IMR-90 (cell line): ENCODE results near the gene FOSL1. TPM values are rescaled to one million over a fixed set of nuclear protein-coding genes. Genes with fewer than 3 reads are reported as not detected.

Experiments used
- ATAC-seq: fragments of 200-7000 bp; cut with Tn5 transposase; 2 replicates; pipeline ENCODE4 v1.9.1; 2020; ENCODE audit warnings: low read depth, mild to moderate bottlenecking, moderate library complexity
- BruUV-seq: library from RNA; stranded (reverse); fragments of 400-500 nt; replicated peaks from 2 replicates; lab custom pipeline; 2021; lab: Mats Ljungman, UMichigan
- CTCF ChIA-PET: fragments of 300-600 bp; formaldehyde crosslinking; extraction: SDS; loops from one replicate; lab custom pipeline; 2021; ENCODE audit warnings: antibody characterized with exemption; lab: Yijun Ruan, JAX
- POLR2A ChIA-PET: fragments of 300-600 bp; sonication (Branson Sonifier 250); formaldehyde crosslinking; loops from one replicate; lab custom pipeline; 2022; ENCODE audit warnings: antibody characterized with exemption; ENCODE audit not compliant: unreplicated experiment; lab: Charles Lee
- DNase-seq: peaks from one replicate; pipeline ENCODE4 v3.0.0; 2013
- H2AFZ ChIP-seq: replicated peaks from 2 replicates; pipeline ENCODE3; 2013; ENCODE audit warnings: low read length, mild to moderate bottlenecking; ENCODE audit not compliant: poor library complexity
- H2AK5ac ChIP-seq: 2 replicates; pipeline ENCODE4 v1.6.1; 2013; ENCODE audit warnings: low read depth, low read length, inconsistent platforms
- H2AK9ac ChIP-seq: replicated peaks from 2 replicates; pipeline ENCODE3; 2013; ENCODE audit warnings: mild to moderate bottlenecking, low read depth, low read length, moderate library complexity; ENCODE audit not compliant: poor library complexity
- H2BK120ac ChIP-seq: 2 replicates; pipeline ENCODE4 v1.6.1; 2013; ENCODE audit warnings: low read depth, low read length, inconsistent platforms
- H2BK15ac ChIP-seq: 3 replicates; pipeline ENCODE4 v1.6.1; 2013; ENCODE audit warnings: low read depth, low read length, inconsistent platforms
- H2BK20ac ChIP-seq: 2 replicates; pipeline ENCODE4 v1.6.1; 2013; ENCODE audit warnings: low read depth, mild to moderate bottlenecking, inconsistent platforms, low read length, moderate library complexity
- H2BK5ac ChIP-seq: 2 replicates; pipeline ENCODE4 v1.6.1; 2013; ENCODE audit warnings: mild to moderate bottlenecking, low read depth, low read length, inconsistent platforms; ENCODE audit not compliant: poor library complexity, severe bottlenecking
- H3K14ac ChIP-seq: replicated peaks from 2 replicates; pipeline ENCODE4 v1.6.1; 2013; ENCODE audit warnings: low read depth, low read length, inconsistent platforms
- H3K18ac ChIP-seq: 2 replicates; pipeline ENCODE4 v1.6.1; 2013; ENCODE audit warnings: low read depth, low read length, control low read depth
- H3K23ac ChIP-seq: 2 replicates; pipeline ENCODE4 v1.6.1; 2013; ENCODE audit warnings: low read depth, low read length, inconsistent platforms
- H3K27ac ChIP-seq: 2 replicates; pipeline ENCODE4 v1.5.1; 2013; ENCODE audit warnings: mild to moderate bottlenecking, control low read depth, low read length; ENCODE audit not compliant: insufficient read depth
- H3K27me3 ChIP-seq: 2 replicates; pipeline ENCODE4 v1.6.1; 2013; ENCODE audit warnings: low read length; ENCODE audit not compliant: control insufficient read depth, insufficient read depth
- H3K36me3 ChIP-seq: 2 replicates; pipeline ENCODE4 v1.6.1; 2013; ENCODE audit warnings: low read length, mixed read lengths; ENCODE audit not compliant: control insufficient read depth, insufficient read depth
- H3K4ac ChIP-seq: 2 replicates; pipeline ENCODE4 v1.6.1; 2013; ENCODE audit warnings: low read depth, low read length, inconsistent platforms
- H3K4me1 ChIP-seq: 2 replicates; pipeline ENCODE4 v1.6.1; 2013; ENCODE audit warnings: low read length, mixed read lengths; ENCODE audit not compliant: control insufficient read depth, insufficient read depth
- H3K4me2 ChIP-seq: 2 replicates; pipeline ENCODE4 v1.6.1; 2013; ENCODE audit warnings: low read depth, mild to moderate bottlenecking, control low read depth, low read length, moderate library complexity
- H3K4me3 ChIP-seq: 2 replicates; pipeline ENCODE4 v1.5.1; 2013; ENCODE audit warnings: low read depth, mild to moderate bottlenecking, control low read depth, low read length, moderate library complexity; ENCODE audit not compliant: insufficient read depth
- H3K56ac ChIP-seq: 2 replicates; pipeline ENCODE4 v1.6.1; 2013; ENCODE audit warnings: low read length, inconsistent platforms; ENCODE audit not compliant: insufficient read depth; ENCODE audit errors: extremely low read depth
- H3K79me1 ChIP-seq, 2 experiments: 2 replicates each; pipeline ENCODE4 v1.6.1; 2013; ENCODE audit warnings: low read length in 2 of 2, inconsistent platforms in 1 of 2, low read depth in 1 of 2
- H3K9ac ChIP-seq: 2 replicates; pipeline ENCODE4 v1.6.1; 2013; ENCODE audit warnings: low read depth, low read length, control low read depth
- H3K9me1 ChIP-seq: 2 replicates; pipeline ENCODE4 v1.6.1; 2013; ENCODE audit warnings: low read length, inconsistent platforms; ENCODE audit not compliant: insufficient read depth
- H3K9me3 ChIP-seq: 2 replicates; pipeline ENCODE4 v1.6.1; 2013; ENCODE audit warnings: low read length; ENCODE audit not compliant: control insufficient read depth, insufficient read depth
- H4K20me1 ChIP-seq: 2 replicates; pipeline ENCODE4 v1.6.1; 2013; ENCODE audit warnings: low read length, inconsistent platforms; ENCODE audit not compliant: insufficient read depth
- H4K5ac ChIP-seq: 2 replicates; pipeline ENCODE4 v1.6.1; 2013; ENCODE audit warnings: mild to moderate bottlenecking, low read depth, low read length, control low read depth
- H4K8ac ChIP-seq, 2 experiments: 2 replicates each; pipeline ENCODE4 v1.6.1; 2013; ENCODE audit warnings: low read depth in 2 of 2, low read length in 2 of 2, control low read depth in 1 of 2, inconsistent platforms in 1 of 2
- H4K91ac ChIP-seq: 2 replicates; pipeline ENCODE4 v1.6.1; 2013; ENCODE audit warnings: low read depth, low read length, inconsistent platforms; ENCODE audit not compliant: insufficient read depth
- BHLHE40 ChIP-seq: fragments of 150-350 bp; IDR thresholded peaks from 2 replicates; pipeline ENCODE4 v1.6.1; 2016; ENCODE audit warnings: mild to moderate bottlenecking, low read depth, low read length
- CEBPB ChIP-seq: IDR thresholded peaks from 2 replicates; pipeline ENCODE4 v1.6.1; 2012; ENCODE audit warnings: low read depth, low read length, improper control_type of control experiment
- CHD1 ChIP-seq: IDR thresholded peaks from 2 replicates; pipeline ENCODE4 v1.6.1; 2012; ENCODE audit warnings: low read depth, low read length, improper control_type of control experiment
- FOS ChIP-seq: fragments of 150-350 bp; IDR thresholded peaks from 2 replicates; pipeline ENCODE4 v1.6.1; 2016; ENCODE audit warnings: low read depth, low read length
- MAZ ChIP-seq: IDR thresholded peaks from 2 replicates; pipeline ENCODE4 v1.6.1; 2012; ENCODE audit warnings: low read depth, mild to moderate bottlenecking, low read length, improper control_type of control experiment, moderate library complexity, borderline replicate concordance
- MXI1 ChIP-seq: IDR thresholded peaks from 2 replicates; pipeline ENCODE4 v1.6.1; 2012; ENCODE audit warnings: low read depth, mild to moderate bottlenecking, low read length, moderate library complexity, borderline replicate concordance
- NFE2L2 ChIP-seq: fragments of 150-350 bp; IDR thresholded peaks from 2 replicates; pipeline ENCODE4 v1.6.1; 2016; ENCODE audit warnings: low read depth, mild to moderate bottlenecking, low read length
- RAD21 ChIP-seq: IDR thresholded peaks from 2 replicates; pipeline ENCODE4 v1.6.1; 2012; ENCODE audit warnings: low read length, improper control_type of control experiment
- RCOR1 ChIP-seq: IDR thresholded peaks from 2 replicates; pipeline ENCODE4 v1.6.1; 2012; ENCODE audit warnings: mild to moderate bottlenecking, low read length, improper control_type of control experiment; ENCODE audit not compliant: insufficient replicate concordance
- WGBS, 2 experiments: methylation state at CpG; one replicate each; pipeline versions ENCODE4 v1.1.5 to v1.1.7; 2013; ENCODE audit warnings: missing lambda C conversion rate in 2 of 2; ENCODE audit not compliant: insufficient read length in 1 of 2; ENCODE audit errors: extremely low coverage in 2 of 2; 5-methylcytosine and 5-hydroxymethylcytosine counted together
- dilution Hi-C: fragments of 300-500 bp; cut with HindIII; formaldehyde crosslinking; loops from one replicate; pipeline ENCODE4 v1.14.3; 2018; ENCODE audit warnings: low sequenced_read_pairs; ENCODE audit not compliant: unreplicated experiment
- in situ Hi-C: fragments of 300-500 bp; cut with MboI; formaldehyde crosslinking; loops from 3 replicates; pipeline ENCODE4 v1.14.3; 2019; ENCODE audit warnings: low sequenced_read_pairs, inconsistent platforms, mixed read lengths
- intact Hi-C: fragments of 100-400 bp; cut with micrococcal nuclease; formaldehyde crosslinking; loops from 2 replicates; pipeline ENCODE4 v1.10.0; 2022
- polyA plus RNA-seq, 3 experiments: library from polyadenylated mRNA; depleted of rRNA; stranded (reverse); fragments of >200 nt; gene quantifications; 2 replicates each; pipeline ENCODE4 v1.2.3, GENCODE V29; 2012; ENCODE audit warnings: low replicate concordance in 1 of 3
- total RNA-seq: library from RNA; depleted of rRNA; stranded (reverse); fragments of >200 nt; gene quantifications from 2 replicates; pipeline ENCODE4 v1.2.3, GENCODE V29; 2012
- TF ChIP-seq, protein P1 (sequence below): fragments of 150-350 bp; IDR thresholded peaks from 2 replicates; pipeline ENCODE4 v1.6.1; 2017; ENCODE audit warnings: mild to moderate bottlenecking, antibody characterized with exemption, low read length, low read depth
- TF ChIP-seq, protein P2 (sequence below): fragments of 150-350 bp; IDR thresholded peaks from 2 replicates; pipeline ENCODE4 v1.6.1; 2016; ENCODE audit warnings: low read depth, mild to moderate bottlenecking, low read length, moderate library complexity, borderline replicate concordance
- TF ChIP-seq, protein P3 (sequence below): conservative IDR thresholded peaks from 2 replicates; pipeline ENCODE4 v1.5.1; 2012; ENCODE audit warnings: mild to moderate bottlenecking, low read depth, low read length, improper control_type of control experiment

Gene FOSL1
- total and polyA plus RNA-seq, 2 of the 4 experiments (the other 2 are of a cell fraction), result 17.2 to 107 TPM

DNA sequence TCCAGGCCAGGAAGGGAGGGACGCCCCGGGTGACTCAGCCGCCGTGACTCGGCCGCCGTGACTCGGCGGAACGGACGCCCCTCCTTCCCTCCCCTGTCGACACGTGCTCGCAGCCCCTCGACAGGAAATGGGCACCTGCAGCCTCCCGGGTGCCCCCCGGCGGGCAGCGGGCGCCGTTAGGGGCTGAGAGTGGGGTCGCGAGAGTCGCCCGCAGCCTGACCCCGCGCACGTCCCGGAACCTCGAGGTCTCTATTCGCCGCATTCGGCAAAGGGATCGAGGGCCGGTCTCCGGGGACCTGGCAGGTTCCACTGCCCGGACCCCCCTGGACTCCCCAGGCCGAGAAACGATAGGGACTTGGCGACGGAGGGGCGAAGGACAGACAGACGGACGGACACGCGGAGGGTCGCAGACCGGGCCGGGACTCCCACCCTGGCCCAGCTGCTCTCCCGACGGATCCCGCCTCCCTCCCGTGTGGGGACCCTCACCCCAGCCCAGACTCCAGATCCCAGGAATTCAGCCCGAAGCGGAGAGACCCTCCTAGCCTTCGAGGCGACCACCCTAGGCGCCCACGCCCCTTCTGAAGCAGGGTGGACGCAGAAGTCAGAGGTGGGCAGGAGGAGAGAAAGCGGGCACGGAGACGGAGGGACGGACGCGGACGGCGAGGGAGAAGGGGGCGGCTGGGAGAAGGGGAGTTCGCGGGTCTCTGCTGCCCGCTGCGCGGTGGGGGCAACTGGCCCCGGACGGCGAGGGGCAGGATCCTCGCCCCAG, 648 bp downstream of the FOSL1 start:
- H2BK120ac ChIP-seq, result peak overlapping the region; percentile 90
- ChIA-PET POLR2A (interaction anchor here (0.7 to 2.9 kb wide), 5 partner anchors 9 to 16 kb away, joined by 3 to 17 read pairs (median 7); partner anchors contain the start of genes CCDC85B and FIBP), CTCF (interaction anchor here (0.6 to 1.5 kb wide), 3 partner anchors 11 to 256 kb away, joined by 3 to 5 read pairs (median 4); partner anchors contain the start of gene FIBP)
- intact Hi-C loops, result loop anchor here (2.0 kb wide), 1 partner anchor 15 kb away; no protein-coding TSS in a partner anchor
- H3K4me3 ChIP-seq, result peak overlapping the region; percentile 98
- peak overlapping the region; percentile 99 for H2AK5ac ChIP-seq
- peak overlapping the region; percentile 97 for H4K91ac ChIP-seq
- H3K56ac ChIP-seq, result peak overlapping the region; percentile 99
- peak overlapping the region; percentile 88 to 93 for H4K8ac ChIP-seq
- peaks cover 21% of the 10 kb centered on the region for H3K36me3 ChIP-seq
- H2BK5ac ChIP-seq, result peak overlapping the region; percentile 98
- peak overlapping the region; percentile 58 for H2BK20ac ChIP-seq
- H3K9me3 ChIP-seq, result no peaks in the 10 kb centered on the region
- ATAC-seq (peak; percentile 37), DNase-seq (peak; percentile 81)
- peak overlapping the region; percentile 100 for H3K14ac ChIP-seq
- BruUV-seq, result no TSS peak
- H2AK9ac ChIP-seq, result peak overlapping the region; percentile 99
- H3K4ac ChIP-seq, result peak overlapping the region; percentile 99
- H2BK15ac ChIP-seq, result peak overlapping the region; percentile 60; the same call in 1 of the 3 replicates
- H3K9ac ChIP-seq, result peak overlapping the region; percentile 99
- peak overlapping the region; percentile 72 for H2AFZ ChIP-seq
- peaks cover 51% of the 10 kb centered on the region for H4K20me1 ChIP-seq
- peaks cover 28 to 42% of the 10 kb centered on the region in 2 experiments for H3K79me1 ChIP-seq
- H3K18ac ChIP-seq, result peak overlapping the region; percentile 96
- dilution Hi-C loops, result no loop called here
- in situ Hi-C loops, result no loop called here
- H4K5ac ChIP-seq, result peak overlapping the region; percentile 82
- 0% methylated on average over 29 of the region's 78 CpGs; no CpG with 5 or more reads in 1 of the 2 experiments for WGBS, 2 experiments
- peak overlapping the region; percentile 100 for H3K23ac ChIP-seq
- H3K27ac ChIP-seq, result peak overlapping the region; percentile 100
- peak overlapping the region; percentile 78 for H3K4me2 ChIP-seq
- H3K4me1 ChIP-seq, result peaks cover 38% of the 10 kb centered on the region
- peaks cover 23% of the 10 kb centered on the region for H3K9me1 ChIP-seq
- no peaks in the 10 kb centered on the region for H3K27me3 ChIP-seq
- TF ChIP-seq BHLHE40 (peak; percentile 95), MAZ (peak; percentile 86; the same call in 1 of the 2 replicates), RCOR1 (no peak), MXI1 (peak; percentile 94; the same call in 1 of the 2 replicates), CHD1 (no peak; the same call in none of the 2 replicates), FOS (peak; percentile 80), NFE2L2 (peak; percentile 97), CEBPB (no peak), RAD21 (no peak)
- TF ChIP-seq, protein P1, sequence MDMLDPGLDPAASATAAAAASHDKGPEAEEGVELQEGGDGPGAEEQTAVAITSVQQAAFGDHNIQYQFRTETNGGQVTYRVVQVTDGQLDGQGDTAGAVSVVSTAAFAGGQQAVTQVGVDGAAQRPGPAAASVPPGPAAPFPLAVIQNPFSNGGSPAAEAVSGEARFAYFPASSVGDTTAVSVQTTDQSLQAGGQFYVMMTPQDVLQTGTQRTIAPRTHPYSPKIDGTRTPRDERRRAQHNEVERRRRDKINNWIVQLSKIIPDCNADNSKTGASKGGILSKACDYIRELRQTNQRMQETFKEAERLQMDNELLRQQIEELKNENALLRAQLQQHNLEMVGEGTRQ, result peak; percentile 62
- TF ChIP-seq, protein P2, sequence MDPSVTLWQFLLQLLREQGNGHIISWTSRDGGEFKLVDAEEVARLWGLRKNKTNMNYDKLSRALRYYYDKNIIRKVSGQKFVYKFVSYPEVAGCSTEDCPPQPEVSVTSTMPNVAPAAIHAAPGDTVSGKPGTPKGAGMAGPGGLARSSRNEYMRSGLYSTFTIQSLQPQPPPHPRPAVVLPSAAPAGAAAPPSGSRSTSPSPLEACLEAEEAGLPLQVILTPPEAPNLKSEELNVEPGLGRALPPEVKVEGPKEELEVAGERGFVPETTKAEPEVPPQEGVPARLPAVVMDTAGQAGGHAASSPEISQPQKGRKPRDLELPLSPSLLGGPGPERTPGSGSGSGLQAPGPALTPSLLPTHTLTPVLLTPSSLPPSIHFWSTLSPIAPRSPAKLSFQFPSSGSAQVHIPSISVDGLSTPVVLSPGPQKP, result no peak
- TF ChIP-seq, protein P3, sequence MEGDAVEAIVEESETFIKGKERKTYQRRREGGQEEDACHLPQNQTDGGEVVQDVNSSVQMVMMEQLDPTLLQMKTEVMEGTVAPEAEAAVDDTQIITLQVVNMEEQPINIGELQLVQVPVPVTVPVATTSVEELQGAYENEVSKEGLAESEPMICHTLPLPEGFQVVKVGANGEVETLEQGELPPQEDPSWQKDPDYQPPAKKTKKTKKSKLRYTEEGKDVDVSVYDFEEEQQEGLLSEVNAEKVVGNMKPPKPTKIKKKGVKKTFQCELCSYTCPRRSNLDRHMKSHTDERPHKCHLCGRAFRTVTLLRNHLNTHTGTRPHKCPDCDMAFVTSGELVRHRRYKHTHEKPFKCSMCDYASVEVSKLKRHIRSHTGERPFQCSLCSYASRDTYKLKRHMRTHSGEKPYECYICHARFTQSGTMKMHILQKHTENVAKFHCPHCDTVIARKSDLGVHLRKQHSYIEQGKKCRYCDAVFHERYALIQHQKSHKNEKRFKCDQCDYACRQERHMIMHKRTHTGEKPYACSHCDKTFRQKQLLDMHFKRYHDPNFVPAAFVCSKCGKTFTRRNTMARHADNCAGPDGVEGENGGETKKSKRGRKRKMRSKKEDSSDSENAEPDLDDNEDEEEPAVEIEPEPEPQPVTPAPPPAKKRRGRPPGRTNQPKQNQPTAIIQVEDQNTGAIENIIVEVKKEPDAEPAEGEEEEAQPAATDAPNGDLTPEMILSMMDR, result peak; percentile 25; the same call in 1 of the 2 replicates
